ENCODE measurements around the gene USP24.

USP24 gene

DNA sequence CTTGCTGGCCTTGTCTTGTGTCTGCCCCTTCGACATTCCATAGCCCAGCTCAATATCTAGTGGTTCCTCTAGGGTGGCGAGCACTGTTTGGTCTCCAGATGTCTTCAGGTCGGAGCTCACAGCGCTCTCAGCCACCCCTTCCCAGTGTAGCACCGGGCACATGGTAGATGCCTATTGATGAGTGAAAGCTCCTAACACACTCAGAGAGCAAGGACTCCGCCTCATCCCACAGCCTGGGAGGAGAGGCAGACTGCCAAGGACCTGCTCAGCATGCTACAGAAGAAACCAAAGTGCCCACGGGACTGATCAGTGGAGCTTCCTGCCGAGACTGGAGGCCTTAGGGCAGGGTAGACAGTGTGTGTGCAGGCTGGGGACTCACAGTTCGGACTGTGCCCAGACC lies 164.9 kb downstream of the USP24 start:
- Histone ChIP-seq H3K9ac (ENCODE audit: low read length) (no peak overlapping the region), H3K18ac (ENCODE audit: low read length) (no peak overlapping the region), H3K27me3 (ENCODE audit: insufficient read depth, low read length, poor library complexity) (no peaks in the 10 kb centered on the region), H3K23ac (ENCODE audit: low read length) (no peak overlapping the region), H3K36me3 (ENCODE audit: control insufficient read depth, insufficient read depth, low read length) (no peaks in the 10 kb centered on the region), H3K4me1 (ENCODE audit: control insufficient read depth, low read depth, low read length) (no peaks in the 10 kb centered on the region), H2BK15ac (replicated peaks; ENCODE audit: low read depth) (no peak overlapping the region), H3K79me1 (ENCODE audit: low read length) (no peaks in the 10 kb centered on the region), H3K56ac (ENCODE audit: low read length) (no peak overlapping the region), H3K4me3 (ENCODE audit: low read length) (no peak overlapping the region), H3K4ac (ENCODE audit: low read depth, low read length) (no peak overlapping the region), H4K5ac (ENCODE audit: low read length) (no peak overlapping the region), H3K79me2 (ENCODE audit: control insufficient read depth, insufficient read depth, low read length) (no peaks in the 10 kb centered on the region), H2BK120ac (ENCODE audit: low read depth, low read length) (no peak overlapping the region), H3K4me2 (ENCODE audit: low read length) (no peak overlapping the region), H3K27ac (ENCODE audit: low read depth, low read length) (no peak overlapping the region), H2AK5ac (ENCODE audit: low read length) (no peak overlapping the region), H4K8ac (ENCODE audit: low read depth, low read length) (no peak overlapping the region), H2BK5ac (ENCODE audit: low read length) (no peak overlapping the region)
- WGBS (ENCODE audit: extremely low coverage, insufficient coverage, low lambda C conversion rate), result no CpG with 5 or more reads among the region's 9 CpGs
- DNase-seq, result no peak

DNA sequence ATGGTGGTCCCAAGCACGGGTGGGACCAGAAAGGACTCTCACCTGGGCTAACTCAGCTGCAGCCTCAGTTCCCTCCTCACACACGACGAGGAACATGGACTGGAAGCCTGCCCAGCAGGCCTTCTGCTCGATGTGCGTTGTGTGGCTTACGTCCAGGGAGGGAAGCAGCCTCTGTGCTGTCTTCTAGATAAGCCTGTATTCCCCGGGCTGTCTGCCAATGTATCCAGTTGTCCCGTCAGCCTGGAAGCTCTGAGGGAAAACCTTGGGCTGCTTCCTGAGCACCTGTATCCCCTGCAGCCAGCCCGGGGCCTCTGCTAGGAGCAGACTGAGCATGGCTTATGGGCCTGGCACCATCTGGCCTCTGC lies 165.3 kb downstream of the USP24 start:
- Histone ChIP-seq H2BK15ac (replicated peaks; ENCODE audit: low read depth) (no peak overlapping the region), H3K79me2 (ENCODE audit: control insufficient read depth, insufficient read depth, low read length) (no peaks in the 10 kb centered on the region), H2AK5ac (ENCODE audit: low read length) (no peak overlapping the region), H3K27me3 (ENCODE audit: insufficient read depth, low read length, poor library complexity) (no peaks in the 10 kb centered on the region), H3K4me1 (ENCODE audit: control insufficient read depth, low read depth, low read length) (no peaks in the 10 kb centered on the region), H3K56ac (ENCODE audit: low read length) (no peak overlapping the region), H4K8ac (ENCODE audit: low read depth, low read length) (no peak overlapping the region), H3K18ac (ENCODE audit: low read length) (no peak overlapping the region), H3K23ac (ENCODE audit: low read length) (no peak overlapping the region), H4K5ac (ENCODE audit: low read length) (no peak overlapping the region), H3K4me2 (ENCODE audit: low read length) (no peak overlapping the region), H3K9ac (ENCODE audit: low read length) (no peak overlapping the region), H2BK5ac (ENCODE audit: low read length) (no peak overlapping the region), H3K27ac (ENCODE audit: low read depth, low read length) (no peak overlapping the region), H3K4me3 (ENCODE audit: low read length) (no peak overlapping the region), H3K36me3 (ENCODE audit: control insufficient read depth, insufficient read depth, low read length) (no peaks in the 10 kb centered on the region), H2BK120ac (ENCODE audit: low read depth, low read length) (no peak overlapping the region), H3K4ac (ENCODE audit: low read depth, low read length) (no peak overlapping the region), H3K79me1 (ENCODE audit: low read length) (no peaks in the 10 kb centered on the region)
- no CpG with 5 or more reads among the region's 9 CpGs for WGBS (ENCODE audit: extremely low coverage, insufficient coverage, low lambda C conversion rate)
- DNase-seq, result no peak

DNA sequence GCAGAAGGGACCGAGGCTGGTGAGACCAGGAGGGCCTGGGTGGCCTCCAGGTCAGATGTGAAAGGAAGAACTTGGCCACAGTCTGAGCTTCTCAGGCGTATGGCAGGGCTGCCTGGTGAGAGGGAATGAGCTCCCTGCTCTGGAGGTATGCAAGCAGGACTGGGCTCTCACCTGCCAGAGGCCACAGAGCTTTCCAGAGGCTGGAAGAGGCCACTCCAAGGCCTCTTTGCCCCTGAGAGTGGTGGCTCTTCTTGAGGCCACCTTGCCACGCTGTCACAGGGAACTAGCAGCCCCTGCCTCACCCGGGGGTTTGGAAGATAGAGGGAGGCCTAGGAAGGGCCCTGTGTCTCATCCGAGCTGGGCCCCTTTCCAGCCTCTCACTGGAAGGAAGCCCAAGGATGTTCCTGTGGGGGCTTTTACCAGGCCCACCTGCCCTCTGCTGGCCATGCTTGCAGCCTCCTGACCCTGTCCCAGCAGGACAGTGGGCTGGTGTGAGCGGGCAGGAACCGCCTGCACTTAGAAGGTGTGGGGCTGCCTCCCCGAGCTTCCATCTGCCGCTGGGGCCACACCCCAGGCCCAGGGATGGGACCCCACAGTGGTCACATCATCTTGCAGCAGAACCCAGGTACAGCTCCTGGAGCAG lies 165.8 kb downstream of the USP24 start:
- peak; percentile 28 for DNase-seq
- H2BK15ac ChIP-seq (replicated peaks; ENCODE audit: low read depth), result no peak overlapping the region
- no CpG with 5 or more reads among the region's 9 CpGs for WGBS (ENCODE audit: extremely low coverage, insufficient coverage, low lambda C conversion rate)

DNA sequence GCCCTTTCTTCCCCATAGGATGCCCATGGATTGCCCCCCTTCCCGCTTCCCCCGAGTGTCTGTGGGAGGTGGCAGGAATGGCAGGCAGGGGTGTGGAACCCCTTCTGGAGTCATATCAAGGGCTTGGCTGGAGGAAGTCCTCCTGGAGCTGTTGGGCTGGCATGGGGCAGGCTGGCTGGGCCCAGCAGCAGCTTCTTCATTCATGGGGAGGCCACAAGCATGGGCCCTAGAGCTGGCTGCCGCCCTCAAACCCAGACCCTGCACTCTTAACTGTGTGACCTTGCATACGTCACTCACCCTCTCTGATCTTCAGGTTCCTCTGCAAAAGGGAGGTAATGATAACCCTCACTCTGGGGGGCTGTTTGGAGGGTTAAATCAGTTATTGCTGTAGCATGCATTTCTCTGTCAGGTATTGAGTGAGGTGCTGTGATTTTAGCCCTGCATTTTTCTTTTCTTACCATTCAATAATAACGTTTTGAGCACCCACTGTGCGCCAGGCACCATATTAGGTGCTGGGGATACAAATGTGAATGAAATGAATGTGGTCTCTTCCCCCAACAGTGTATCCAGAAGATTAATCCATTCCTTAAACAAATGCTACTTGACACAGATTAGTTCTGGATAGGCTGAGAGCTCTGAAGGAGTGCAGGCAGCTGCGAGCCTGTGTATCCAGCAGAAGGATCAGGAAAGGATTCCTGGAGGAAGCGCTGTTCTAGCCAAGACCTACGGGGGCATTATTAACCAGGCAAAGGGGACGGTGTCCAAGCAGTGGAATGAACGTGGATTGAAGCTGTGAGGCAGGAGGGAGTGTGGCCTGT lies 166.5 kb downstream of the USP24 start:
- Histone ChIP-seq H3K79me2 (ENCODE audit: control insufficient read depth, insufficient read depth, low read length) (no peaks in the 10 kb centered on the region), H3K79me1 (ENCODE audit: low read length) (no peaks in the 10 kb centered on the region), H3K4me1 (ENCODE audit: control insufficient read depth, low read depth, low read length) (no peaks in the 10 kb centered on the region), H2BK15ac (replicated peaks; ENCODE audit: low read depth) (no peak overlapping the region), H3K23ac (ENCODE audit: low read length) (no peak overlapping the region), H4K8ac (ENCODE audit: low read depth, low read length) (no peak overlapping the region), H3K9ac (ENCODE audit: low read length) (no peak overlapping the region), H3K56ac (ENCODE audit: low read length) (no peak overlapping the region), H3K4me3 (ENCODE audit: low read length) (no peak overlapping the region), H3K27ac (ENCODE audit: low read depth, low read length) (no peak overlapping the region), H4K5ac (ENCODE audit: low read length) (no peak overlapping the region), H3K4ac (ENCODE audit: low read depth, low read length) (no peak overlapping the region), H3K4me2 (ENCODE audit: low read length) (no peak overlapping the region), H2BK120ac (ENCODE audit: low read depth, low read length) (no peak overlapping the region), H3K27me3 (ENCODE audit: insufficient read depth, low read length, poor library complexity) (no peaks in the 10 kb centered on the region), H3K18ac (ENCODE audit: low read length) (no peak overlapping the region), H3K36me3 (ENCODE audit: control insufficient read depth, insufficient read depth, low read length) (no peaks in the 10 kb centered on the region), H2BK5ac (ENCODE audit: low read length) (no peak overlapping the region), H2AK5ac (ENCODE audit: low read length) (no peak overlapping the region)
- no CpG with 5 or more reads among the region's 11 CpGs for WGBS (ENCODE audit: extremely low coverage, insufficient coverage, low lambda C conversion rate)
- no peak for DNase-seq

More for the DNA sequence above, 165.8 kb downstream of the USP24 start:
- H3K9ac ChIP-seq (ENCODE audit: low read length), result no peak overlapping the region
- no peaks in the 10 kb centered on the region for H3K79me1 ChIP-seq (ENCODE audit: low read length)
- no peak overlapping the region for H3K4me3 ChIP-seq (ENCODE audit: low read length)
- H2AK5ac ChIP-seq (ENCODE audit: low read length), result no peak overlapping the region
- H3K27me3 ChIP-seq (ENCODE audit: insufficient read depth, low read length, poor library complexity), result no peaks in the 10 kb centered on the region
- H2BK120ac ChIP-seq (ENCODE audit: low read depth, low read length), result no peak overlapping the region
- H3K56ac ChIP-seq (ENCODE audit: low read length), result no peak overlapping the region
- no peaks in the 10 kb centered on the region for H3K36me3 ChIP-seq (ENCODE audit: control insufficient read depth, insufficient read depth, low read length)
- H3K4me1 ChIP-seq (ENCODE audit: control insufficient read depth, low read depth, low read length), result no peaks in the 10 kb centered on the region
- no peak overlapping the region for H3K18ac ChIP-seq (ENCODE audit: low read length)
- no peak overlapping the region for H3K23ac ChIP-seq (ENCODE audit: low read length)
- no peak overlapping the region for H3K4me2 ChIP-seq (ENCODE audit: low read length)
- H4K5ac ChIP-seq (ENCODE audit: low read length), result no peak overlapping the region
- H3K27ac ChIP-seq (ENCODE audit: low read depth, low read length), result no peak overlapping the region
- H4K8ac ChIP-seq (ENCODE audit: low read depth, low read length), result no peak overlapping the region
- H3K4ac ChIP-seq (ENCODE audit: low read depth, low read length), result no peak overlapping the region
- H3K79me2 ChIP-seq (ENCODE audit: control insufficient read depth, insufficient read depth, low read length), result no peaks in the 10 kb centered on the region
- no peak overlapping the region for H2BK5ac ChIP-seq (ENCODE audit: low read length)

DNA sequence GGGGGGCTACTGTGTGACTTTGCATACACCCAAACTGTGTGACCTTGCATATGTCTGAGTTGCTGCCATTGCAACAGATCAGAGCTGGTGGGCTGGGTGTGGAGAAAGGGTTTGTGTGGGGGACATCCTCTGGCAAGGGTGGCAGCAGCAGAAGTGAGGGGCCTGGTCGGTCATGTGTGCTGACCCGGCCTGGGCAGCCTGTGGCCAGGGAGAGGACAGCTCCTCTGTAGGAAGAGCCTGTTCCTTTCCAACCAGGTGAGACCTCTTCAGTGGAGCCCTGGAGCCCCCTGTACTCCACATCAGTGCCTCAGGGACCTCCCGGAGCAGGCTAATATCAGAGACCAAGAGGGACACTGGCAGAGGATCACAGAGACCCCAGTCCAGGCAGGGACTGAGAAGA lies 167.6 kb downstream of the USP24 start:
- H3K4me1 ChIP-seq (ENCODE audit: control insufficient read depth, low read depth, low read length), result no peaks in the 10 kb centered on the region
- no peaks in the 10 kb centered on the region for H3K79me2 ChIP-seq (ENCODE audit: control insufficient read depth, insufficient read depth, low read length)
- H4K8ac ChIP-seq (ENCODE audit: low read depth, low read length), result no peak overlapping the region
- H3K9ac ChIP-seq (ENCODE audit: low read length), result no peak overlapping the region
- no peak overlapping the region for H3K4me2 ChIP-seq (ENCODE audit: low read length)
- H2BK5ac ChIP-seq (ENCODE audit: low read length), result no peak overlapping the region
- H3K18ac ChIP-seq (ENCODE audit: low read length), result no peak overlapping the region
- H3K27me3 ChIP-seq (ENCODE audit: insufficient read depth, low read length, poor library complexity), result no peaks in the 10 kb centered on the region
- H3K36me3 ChIP-seq (ENCODE audit: control insufficient read depth, insufficient read depth, low read length), result no peaks in the 10 kb centered on the region
- H3K79me1 ChIP-seq (ENCODE audit: low read length), result no peaks in the 10 kb centered on the region
- no peak overlapping the region for H3K56ac ChIP-seq (ENCODE audit: low read length)
- WGBS (ENCODE audit: extremely low coverage, insufficient coverage, low lambda C conversion rate), result no CpG with 5 or more reads among the region's 3 CpGs
- no peak overlapping the region for H2AK5ac ChIP-seq (ENCODE audit: low read length)
- H3K27ac ChIP-seq (ENCODE audit: low read depth, low read length), result no peak overlapping the region
- no peak overlapping the region for H2BK120ac ChIP-seq (ENCODE audit: low read depth, low read length)
- DNase-seq, result no peak
- H3K23ac ChIP-seq (ENCODE audit: low read length), result no peak overlapping the region
- H4K5ac ChIP-seq (ENCODE audit: low read length), result no peak overlapping the region
- no peak overlapping the region for H3K4me3 ChIP-seq (ENCODE audit: low read length)
- no peak overlapping the region for H3K4ac ChIP-seq (ENCODE audit: low read depth, low read length)
- no peak overlapping the region for H2BK15ac ChIP-seq (replicated peaks; ENCODE audit: low read depth)
